Smooth muscle cell (in vitro differentiated cells): ENCODE measurements around the gene ATP9B. TPM values are rescaled to one million over a fixed set of nuclear protein-coding genes. Genes with fewer than 3 reads are reported as not detected.

ENCODE experiments used
- DNase-seq: peaks from one replicate; lab custom pipeline; 2025; ENCODE audit not compliant: unreplicated experiment; lab: John Stamatoyannopoulos, UW
- H2AFZ ChIP-seq: fragments of 200-600 bp; sonication (generic); 2 replicates; pipeline ENCODE4 v1.6.0; 2016; ENCODE audit warnings: antibody characterized with exemption, low read depth, mild to moderate bottlenecking
- H3F3A ChIP-seq: fragments of 200-600 bp; sonication (generic); 2 replicates; pipeline ENCODE4 v1.6.0; 2017; ENCODE audit warnings: antibody characterized with exemption, low read depth
- H3K27ac ChIP-seq: fragments of 200-600 bp; sonication (generic); 2 replicates; pipeline ENCODE4 v1.5.1; 2016; ENCODE audit warnings: low read depth, mild to moderate bottlenecking
- H3K27me3 ChIP-seq: fragments of 200-600 bp; sonication (generic); 2 replicates; pipeline ENCODE4 v1.6.1; 2016; ENCODE audit warnings: low read depth, mild to moderate bottlenecking
- H3K36me3 ChIP-seq: fragments of 200-600 bp; sonication (generic); 2 replicates; pipeline ENCODE4 v1.5.1; 2016; ENCODE audit warnings: low read depth
- H3K4me1 ChIP-seq: fragments of 200-600 bp; sonication (generic); 2 replicates; pipeline ENCODE4 v1.5.1; 2016; ENCODE audit warnings: low read depth
- H3K4me2 ChIP-seq: fragments of 200-600 bp; sonication (generic); 2 replicates; pipeline ENCODE4 v1.6.0; 2016; ENCODE audit warnings: mild to moderate bottlenecking
- H3K4me3 ChIP-seq: fragments of 200-600 bp; sonication (generic); 2 replicates; pipeline ENCODE4 v1.5.1; 2016; ENCODE audit warnings: mild to moderate bottlenecking
- H3K79me2 ChIP-seq: fragments of 200-600 bp; sonication (generic); 2 replicates; pipeline ENCODE4 v1.6.0; 2016; ENCODE audit warnings: low read depth, mild to moderate bottlenecking
- H3K9ac ChIP-seq: fragments of 200-600 bp; sonication (generic); 2 replicates; pipeline ENCODE4 v1.6.0; 2016; ENCODE audit warnings: low read depth
- H3K9me3 ChIP-seq: fragments of 200-600 bp; sonication (generic); replicated peaks from 2 replicates; pipeline ENCODE4 v1.5.1; 2016; ENCODE audit warnings: low read depth
- H4K20me1 ChIP-seq: fragments of 200-600 bp; sonication (generic); 2 replicates; pipeline ENCODE4 v1.6.0; 2016; ENCODE audit warnings: low read depth
- CTCF ChIP-seq: fragments of 200-600 bp; sonication (generic); IDR thresholded peaks from 2 replicates; pipeline ENCODE4 v1.5.1; 2017; ENCODE audit warnings: borderline replicate concordance, mild to moderate bottlenecking, antibody characterized with exemption; ENCODE audit not compliant: insufficient read depth, poor library complexity, severe bottlenecking
- WGBS: methylation state at CpG from one replicate; pipeline ENCODE4 v1.1.7; 2016; ENCODE audit warnings: low lambda C conversion rate; 5-methylcytosine and 5-hydroxymethylcytosine counted together
- polyA plus RNA-seq: library from polyadenylated mRNA; unstranded; fragments of >200 nt; fragmentation: Nextera tagmentation; extraction: Ambion mirVana; gene quantifications from 2 replicates; pipeline ENCODE4 v1.2.1, GENCODE V29; 2016
- total RNA-seq: library from RNA; depleted of rRNA; stranded (reverse); fragments of >200 nt; gene quantifications from 2 replicates; pipeline ENCODE4 v1.2.3, GENCODE V29; 2014

ATP9B gene
- total and polyA plus RNA-seq, 2 experiments from 2014 or later = 6.1 to 16.4 TPM

DNA sequence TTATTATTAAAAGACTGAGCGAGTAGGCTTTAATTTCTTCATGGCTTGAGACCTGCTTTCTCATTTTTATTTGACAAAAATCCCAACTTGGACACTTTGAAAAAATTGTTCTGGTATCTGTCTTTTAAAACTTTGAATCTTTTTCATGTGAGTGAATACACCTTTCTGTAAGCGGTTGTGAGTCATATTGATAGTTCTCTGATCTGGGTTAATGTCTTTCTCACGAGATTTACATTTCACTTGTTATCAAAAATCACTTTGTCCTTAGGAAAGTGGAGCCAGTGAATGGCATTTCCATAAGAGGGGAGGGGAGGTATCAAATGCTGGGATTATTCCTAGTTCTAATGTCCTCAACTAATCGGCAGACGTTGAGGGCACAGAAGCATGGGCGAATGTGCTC lies 36.3 kb downstream of the ATP9B start:
- TF ChIP-seq CTCF = no peak
- no peak overlapping the region for H2AFZ ChIP-seq
- no peaks in the 10 kb centered on the region for H3F3A ChIP-seq
- H3K79me2 ChIP-seq = peaks cover 32% of the 10 kb centered on the region
- no peak overlapping the region for H3K27ac ChIP-seq
- peaks cover 31% of the 10 kb centered on the region for H4K20me1 ChIP-seq
- no peaks in the 10 kb centered on the region for H3K9me3 ChIP-seq
- H3K4me3 ChIP-seq = no peak overlapping the region
- DNase-seq = no peak
- no peaks in the 10 kb centered on the region for H3K36me3 ChIP-seq
- no peaks in the 10 kb centered on the region for H3K4me1 ChIP-seq
- no peaks in the 10 kb centered on the region for H3K27me3 ChIP-seq
- no peak overlapping the region for H3K4me2 ChIP-seq
- 96% methylated on average over 6 of the region's 6 CpGs for WGBS
- no peak overlapping the region for H3K9ac ChIP-seq

- H3F3A ChIP-seq = no peaks in the 10 kb centered on the region
- no peaks in the 10 kb centered on the region for H3K4me1 ChIP-seq
- no peak overlapping the region for H3K4me3 ChIP-seq
- WGBS = 97% methylated on average over 5 of the region's 5 CpGs
- no peak overlapping the region for H3K9ac ChIP-seq
- no peak for DNase-seq
- H3K36me3 ChIP-seq = no peaks in the 10 kb centered on the region
- no peak for TF ChIP-seq CTCF
- no peaks in the 10 kb centered on the region for H3K27me3 ChIP-seq
- H3K79me2 ChIP-seq = peaks cover 29% of the 10 kb centered on the region
- no peaks in the 10 kb centered on the region for H3K9me3 ChIP-seq
- no peak overlapping the region for H3K4me2 ChIP-seq
- H2AFZ ChIP-seq = no peak overlapping the region
- H3K27ac ChIP-seq = no peak overlapping the region
- peaks cover 32% of the 10 kb centered on the region for H4K20me1 ChIP-seq
Measured at GRCh38 chr18:79106084-79106483, 36.9 kb downstream of the ATP9B start.

DNA sequence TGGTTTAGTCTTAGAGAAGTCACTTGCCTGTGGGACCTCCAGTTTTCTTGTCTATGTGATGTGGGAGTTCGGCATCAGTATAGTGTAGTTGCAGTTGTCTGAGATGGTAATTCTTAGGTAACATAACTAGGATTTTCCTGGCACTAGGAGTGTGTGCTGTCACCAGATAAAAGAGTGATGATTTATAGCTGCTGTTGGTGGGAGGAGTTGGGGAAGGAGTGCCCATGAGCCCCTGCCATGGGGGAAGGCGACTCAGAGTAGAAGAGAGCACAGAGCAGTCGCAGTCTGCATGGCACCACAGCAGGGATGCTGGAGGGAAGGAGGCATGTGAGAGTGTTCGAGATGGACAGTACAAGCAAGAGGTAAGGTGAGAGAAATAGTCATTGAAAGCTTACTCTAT lies 38.7 kb downstream of the ATP9B start:
- H4K20me1 ChIP-seq = peaks cover 35% of the 10 kb centered on the region
- DNase-seq = no peak
- WGBS = 95% methylated on average over 4 of the region's 4 CpGs
- no peak overlapping the region for H3K4me3 ChIP-seq
- H3K4me1 ChIP-seq = no peaks in the 10 kb centered on the region
- H3K9me3 ChIP-seq = no peaks in the 10 kb centered on the region
- no peaks in the 10 kb centered on the region for H3F3A ChIP-seq
- H3K27ac ChIP-seq = no peak overlapping the region
- no peak overlapping the region for H2AFZ ChIP-seq
- no peak for TF ChIP-seq CTCF
- no peaks in the 10 kb centered on the region for H3K27me3 ChIP-seq
- no peaks in the 10 kb centered on the region for H3K36me3 ChIP-seq
- no peak overlapping the region for H3K4me2 ChIP-seq
- peaks cover 21% of the 10 kb centered on the region for H3K79me2 ChIP-seq
- no peak overlapping the region for H3K9ac ChIP-seq

GRCh38 chr18:79108549-79109215 lies 39.5 kb downstream of the ATP9B start:
- Histone ChIP-seq H3K9me3 (no peaks in the 10 kb centered on the region), H3K4me3 (no peak overlapping the region), H3K36me3 (no peaks in the 10 kb centered on the region), H3K27ac (no peak overlapping the region), H3K4me2 (no peak overlapping the region), H3K9ac (no peak overlapping the region), H3K27me3 (no peaks in the 10 kb centered on the region), H4K20me1 (peaks cover 35% of the 10 kb centered on the region), H3F3A (no peaks in the 10 kb centered on the region), H3K79me2 (peaks cover 21% of the 10 kb centered on the region), H3K4me1 (no peaks in the 10 kb centered on the region), H2AFZ (no peak overlapping the region)
- no peak for DNase-seq
- WGBS = 95% methylated on average over 7 of the region's 7 CpGs
- TF ChIP-seq CTCF = no peak
